ENCODE data around the gene AOPEP. TPM values are rescaled to one million over a fixed set of nuclear protein-coding genes. Genes with fewer than 3 reads are reported as not detected.

AOPEP gene
- total and polyA plus RNA-seq, 2 of the 13 experiments (the other 11 are each of a cell fraction or from before 2014, with no cell fraction given) = 22.2 to 41.6 TPM

- H3K4me2 ChIP-seq (ENCODE audit: low read depth, low read length) = no peak overlapping the region
- CTCF ChIA-PET (ENCODE audit: low intra/inter-chr PET ratio, low total read pairs) = no interaction called here
- DNase-seq (ENCODE audit: low spot score) (no peak), FAIRE-seq (no peak), ATAC-seq (no peak)
- in situ Hi-C loops (cut with HindIII; ENCODE audit: extremely low pct_ligation_motif_present, low pct_unique_long_range_greater_than_20kb) (no loop called here), intact Hi-C loops (cut with micrococcal nuclease; ENCODE audit: unreplicated experiment) (no loop called here)
- H2AFZ ChIP-seq (ENCODE audit: low read length) = no peak overlapping the region
- no peak overlapping the region for H3K9ac ChIP-seq (ENCODE audit: insufficient read depth, low read depth, low read length)
- no peaks in the 10 kb centered on the region for H4K20me1 ChIP-seq (ENCODE audit: insufficient read depth, low read length)
- no peaks in the 10 kb centered on the region for H3K27me3 ChIP-seq (ENCODE audit: control insufficient read depth in 1 of 2, insufficient read depth in 2 of 2, low read length in 2 of 2)
- POLR2A ChIA-PET = no interaction called here
- H3K9me3 ChIP-seq (ENCODE audit: low read length) = no peaks in the 10 kb centered on the region
- BruUV-seq (replicated peaks) = no TSS peak
- peaks cover 0 to 6% of the 10 kb centered on the region in 2 experiments; a peak in 2 of 5 replicates for H3K36me3 ChIP-seq (replicated peaks in 1 of 2; ENCODE audit: control insufficient read depth in 1 of 2, insufficient read depth in 2 of 2, low read length in 2 of 2)
- no peak overlapping the region for H3K27ac ChIP-seq (ENCODE audit: extremely low read length, insufficient read depth, low read length)
- peaks cover 9% of the 10 kb centered on the region for H3K4me1 ChIP-seq (ENCODE audit: insufficient read depth, low read length)
- H3K79me2 ChIP-seq (ENCODE audit: insufficient read depth, low read length) = no peaks in the 10 kb centered on the region
- WGBS (ENCODE audit: low lambda C conversion rate) = 93% methylated on average over 5 of the region's 5 CpGs
- no peak for TF ChIP-seq ZNF292 (CRISPR knock-in tag; IDR thresholded peaks at IDR 0.05; ENCODE audit: borderline replicate concordance, low read depth)
- TF ChIP-seq CBX1 (IDR thresholded peaks at IDR 0.05; ENCODE audit: low read depth) = no peak
- no peak for TF ChIP-seq HNRNPUL1 (IDR thresholded peaks at IDR 0.05; ENCODE audit: low read depth, low read length)
- H3K4me3 ChIP-seq (replicated peaks in 1 of 3; ENCODE audit: insufficient read depth in 1 of 3, low read depth in 2 of 3, low read length in 3 of 3) = no peak overlapping the region
Measured at GRCh38 chr9:94956731-94957130, 230.2 kb downstream of the AOPEP start.

GRCh38 chr9:94960964-94961363 lies 234.5 kb downstream of the AOPEP start:
- no peak overlapping the region for H3K9ac ChIP-seq (ENCODE audit: insufficient read depth, low read depth, low read length)
- no peak overlapping the region for H2AFZ ChIP-seq (ENCODE audit: low read length)
- BruUV-seq (replicated peaks) = no TSS peak
- ChIA-PET POLR2A (no interaction called here), CTCF (ENCODE audit: low intra/inter-chr PET ratio, low total read pairs) (no interaction called here)
- 78% methylated on average over 5 of the region's 5 CpGs for WGBS (ENCODE audit: low lambda C conversion rate)
- in situ Hi-C loops (cut with HindIII; ENCODE audit: extremely low pct_ligation_motif_present, low pct_unique_long_range_greater_than_20kb) = no loop called here
- no peaks in the 10 kb centered on the region for H3K27me3 ChIP-seq (ENCODE audit: control insufficient read depth in 1 of 2, insufficient read depth in 2 of 2, low read length in 2 of 2)
- no peak overlapping the region for H3K4me2 ChIP-seq (ENCODE audit: low read depth, low read length)
- peaks cover 11% of the 10 kb centered on the region for H3K4me1 ChIP-seq (ENCODE audit: insufficient read depth, low read length)
- H4K20me1 ChIP-seq (ENCODE audit: insufficient read depth, low read length) = no peaks in the 10 kb centered on the region
- H3K79me2 ChIP-seq (ENCODE audit: insufficient read depth, low read length) = no peaks in the 10 kb centered on the region
- no peak overlapping the region for H3K4me3 ChIP-seq (replicated peaks in 1 of 3; ENCODE audit: insufficient read depth in 1 of 3, low read depth in 2 of 3, low read length in 3 of 3)
- FAIRE-seq (no peak), DNase-seq (ENCODE audit: low spot score) (no peak), ATAC-seq (no peak)
- intact Hi-C loops (cut with micrococcal nuclease; ENCODE audit: unreplicated experiment) = no loop called here
- H3K36me3 ChIP-seq (replicated peaks in 1 of 2; ENCODE audit: control insufficient read depth in 1 of 2, insufficient read depth in 2 of 2, low read length in 2 of 2) = peaks cover 0 to 3% of the 10 kb centered on the region in 2 experiments; a peak in 1 of 5 replicates
- H3K27ac ChIP-seq (ENCODE audit: extremely low read length, insufficient read depth, low read length) = no peak overlapping the region
- H3K9me3 ChIP-seq (ENCODE audit: low read length) = no peaks in the 10 kb centered on the region
- no peak for TF ChIP-seq ZSCAN20 (CRISPR knock-in tag; IDR thresholded peaks at IDR 0.05; ENCODE audit: borderline replicate concordance)
- TF ChIP-seq ZNF7 (CRISPR knock-in tag; IDR thresholded peaks at IDR 0.05) = no peak
- no peak for TF ChIP-seq TRIM22 (IDR thresholded peaks at IDR 0.05)
- no peak for TF ChIP-seq PATZ1 (CRISPR knock-in tag; IDR thresholded peaks at IDR 0.05)
- TF ChIP-seq NR2C2 (CRISPR knock-in tag; IDR thresholded peaks at IDR 0.05; ENCODE audit: borderline replicate concordance) = no peak
- no peak for TF ChIP-seq TBX3 (IDR thresholded peaks at IDR 0.05; ENCODE audit: borderline replicate concordance)
- TF ChIP-seq ZNF3 (CRISPR knock-in tag; IDR thresholded peaks at IDR 0.05) = no peak
